ENCODE data around the gene MCF2L. TPM values are rescaled to one million over a fixed set of nuclear protein-coding genes. Genes with fewer than 3 reads are reported as not detected.

MCF2L gene
- polyA plus RNA-seq, 1 donor from 2014 or later, result 88.0 TPM

DNA sequence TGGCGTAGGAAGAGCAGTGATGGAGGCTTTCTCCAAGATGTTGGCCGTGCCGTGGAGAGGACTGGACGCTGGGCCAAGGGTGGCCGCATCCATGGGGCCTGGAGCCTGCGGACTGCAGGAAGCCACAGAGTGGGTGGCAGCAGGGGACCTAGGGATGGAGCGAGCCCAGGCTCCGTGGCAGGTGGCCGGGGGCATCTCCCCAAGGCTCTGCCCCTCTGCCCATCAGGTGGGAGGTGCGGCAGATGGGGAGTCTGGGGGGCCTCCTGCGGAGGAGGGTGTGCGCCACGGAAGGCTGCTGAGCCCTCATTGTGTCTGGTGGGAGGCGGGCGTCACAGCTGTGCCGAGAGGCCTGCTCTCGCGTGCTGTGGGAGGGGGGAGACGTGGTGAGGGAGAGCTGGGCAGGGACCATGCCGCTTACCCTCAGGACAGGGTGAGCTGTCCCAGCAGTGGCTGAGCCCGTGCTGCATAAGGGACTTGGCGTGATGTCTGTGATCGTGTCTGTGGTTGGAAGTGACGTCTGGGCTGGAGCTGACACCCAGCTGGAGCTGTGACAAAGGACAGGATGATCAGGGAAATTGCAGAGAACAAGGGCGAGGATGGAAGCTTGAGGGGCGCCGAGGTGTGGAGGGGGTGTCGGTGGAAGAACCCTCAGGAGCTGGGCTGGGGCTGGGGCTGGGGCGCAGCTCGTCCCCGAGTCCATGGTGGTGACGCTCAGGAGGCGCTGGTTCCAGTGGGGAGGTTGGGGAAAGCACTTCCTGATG is 13.4 kb downstream of the MCF2L start:
- no peaks in the 10 kb centered on the region for H3K36me3 ChIP-seq (ENCODE audit: insufficient read depth, low read length)
- peak overlapping the region; percentile 5 for H3K9ac ChIP-seq (ENCODE audit: low read length)
- H3K4me3 ChIP-seq (ENCODE audit: low read length), result no peak overlapping the region
- no peak overlapping the region for H2AFZ ChIP-seq (ENCODE audit: low read depth, low read length)
- no peaks in the 10 kb centered on the region for H4K20me1 ChIP-seq (ENCODE audit: insufficient read depth)
- H3F3A ChIP-seq (ENCODE audit: insufficient read depth, low read length, poor library complexity, severe bottlenecking), result no peaks in the 10 kb centered on the region
- H3K79me2 ChIP-seq (replicated peaks; ENCODE audit: insufficient read depth, low read length), result no peaks in the 10 kb centered on the region
- no peak overlapping the region for H3K27ac ChIP-seq (ENCODE audit: low read length)
- H3K4me2 ChIP-seq (ENCODE audit: low read length), result no peak overlapping the region
- TF ChIP-seq MXI1 (conservative IDR thresholded peaks at IDR 0.05; ENCODE audit: poor library complexity, severe bottlenecking) (no peak), RAD21 (conservative IDR thresholded peaks at IDR 0.05) (no peak)
- TF ChIP-seq, protein P1, sequence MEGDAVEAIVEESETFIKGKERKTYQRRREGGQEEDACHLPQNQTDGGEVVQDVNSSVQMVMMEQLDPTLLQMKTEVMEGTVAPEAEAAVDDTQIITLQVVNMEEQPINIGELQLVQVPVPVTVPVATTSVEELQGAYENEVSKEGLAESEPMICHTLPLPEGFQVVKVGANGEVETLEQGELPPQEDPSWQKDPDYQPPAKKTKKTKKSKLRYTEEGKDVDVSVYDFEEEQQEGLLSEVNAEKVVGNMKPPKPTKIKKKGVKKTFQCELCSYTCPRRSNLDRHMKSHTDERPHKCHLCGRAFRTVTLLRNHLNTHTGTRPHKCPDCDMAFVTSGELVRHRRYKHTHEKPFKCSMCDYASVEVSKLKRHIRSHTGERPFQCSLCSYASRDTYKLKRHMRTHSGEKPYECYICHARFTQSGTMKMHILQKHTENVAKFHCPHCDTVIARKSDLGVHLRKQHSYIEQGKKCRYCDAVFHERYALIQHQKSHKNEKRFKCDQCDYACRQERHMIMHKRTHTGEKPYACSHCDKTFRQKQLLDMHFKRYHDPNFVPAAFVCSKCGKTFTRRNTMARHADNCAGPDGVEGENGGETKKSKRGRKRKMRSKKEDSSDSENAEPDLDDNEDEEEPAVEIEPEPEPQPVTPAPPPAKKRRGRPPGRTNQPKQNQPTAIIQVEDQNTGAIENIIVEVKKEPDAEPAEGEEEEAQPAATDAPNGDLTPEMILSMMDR (IDR thresholded peaks at IDR 0.05; ENCODE audit: poor library complexity, severe bottlenecking), result no peak
- no peaks in the 10 kb centered on the region for H3K27me3 ChIP-seq (ENCODE audit: insufficient read depth, low read depth, low read length)
- no peaks in the 10 kb centered on the region for H3K9me3 ChIP-seq (ENCODE audit: low read length)
- H3K9me2 ChIP-seq (ENCODE audit: insufficient read depth, low read length), result no peaks in the 10 kb centered on the region

DNA sequence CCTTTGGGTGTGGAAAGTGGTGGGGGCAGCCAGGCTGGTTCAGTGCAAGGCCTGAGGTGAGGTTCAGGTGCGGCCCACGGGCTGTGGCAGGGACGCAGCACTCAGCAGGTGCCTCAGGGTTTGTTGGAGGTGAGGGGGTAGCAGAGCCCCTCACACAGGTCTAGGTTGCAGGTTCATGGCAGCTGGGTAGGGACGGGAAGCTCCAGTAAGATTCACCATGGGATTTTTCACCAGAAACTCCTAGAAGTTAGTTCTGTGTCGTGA is 14.0 kb downstream of the MCF2L start:
- TF ChIP-seq SMC3 (conservative IDR thresholded peaks at IDR 0.05; ENCODE audit: poor library complexity) (no peak), MXI1 (conservative IDR thresholded peaks at IDR 0.05; ENCODE audit: poor library complexity, severe bottlenecking) (no peak), EP300 (conservative IDR thresholded peaks at IDR 0.05; ENCODE audit: poor library complexity, severe bottlenecking) (no peak), TAF1 (IDR thresholded peaks at IDR 0.05; ENCODE audit: low read depth) (no peak), RAD21 (conservative IDR thresholded peaks at IDR 0.05) (no peak), POLR2AphosphoS5 (IDR thresholded peaks at IDR 0.05) (no peak), EZH2 (IDR thresholded peaks at IDR 0.05; ENCODE audit: borderline replicate concordance, insufficient read depth, low read length, poor library complexity, severe bottlenecking) (no peak)
- TF ChIP-seq, protein P1 (IDR thresholded peaks at IDR 0.05; ENCODE audit: poor library complexity, severe bottlenecking), result no peak
- TF ChIP-seq, protein P2, sequence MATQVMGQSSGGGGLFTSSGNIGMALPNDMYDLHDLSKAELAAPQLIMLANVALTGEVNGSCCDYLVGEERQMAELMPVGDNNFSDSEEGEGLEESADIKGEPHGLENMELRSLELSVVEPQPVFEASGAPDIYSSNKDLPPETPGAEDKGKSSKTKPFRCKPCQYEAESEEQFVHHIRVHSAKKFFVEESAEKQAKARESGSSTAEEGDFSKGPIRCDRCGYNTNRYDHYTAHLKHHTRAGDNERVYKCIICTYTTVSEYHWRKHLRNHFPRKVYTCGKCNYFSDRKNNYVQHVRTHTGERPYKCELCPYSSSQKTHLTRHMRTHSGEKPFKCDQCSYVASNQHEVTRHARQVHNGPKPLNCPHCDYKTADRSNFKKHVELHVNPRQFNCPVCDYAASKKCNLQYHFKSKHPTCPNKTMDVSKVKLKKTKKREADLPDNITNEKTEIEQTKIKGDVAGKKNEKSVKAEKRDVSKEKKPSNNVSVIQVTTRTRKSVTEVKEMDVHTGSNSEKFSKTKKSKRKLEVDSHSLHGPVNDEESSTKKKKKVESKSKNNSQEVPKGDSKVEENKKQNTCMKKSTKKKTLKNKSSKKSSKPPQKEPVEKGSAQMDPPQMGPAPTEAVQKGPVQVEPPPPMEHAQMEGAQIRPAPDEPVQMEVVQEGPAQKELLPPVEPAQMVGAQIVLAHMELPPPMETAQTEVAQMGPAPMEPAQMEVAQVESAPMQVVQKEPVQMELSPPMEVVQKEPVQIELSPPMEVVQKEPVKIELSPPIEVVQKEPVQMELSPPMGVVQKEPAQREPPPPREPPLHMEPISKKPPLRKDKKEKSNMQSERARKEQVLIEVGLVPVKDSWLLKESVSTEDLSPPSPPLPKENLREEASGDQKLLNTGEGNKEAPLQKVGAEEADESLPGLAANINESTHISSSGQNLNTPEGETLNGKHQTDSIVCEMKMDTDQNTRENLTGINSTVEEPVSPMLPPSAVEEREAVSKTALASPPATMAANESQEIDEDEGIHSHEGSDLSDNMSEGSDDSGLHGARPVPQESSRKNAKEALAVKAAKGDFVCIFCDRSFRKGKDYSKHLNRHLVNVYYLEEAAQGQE (IDR thresholded peaks at IDR 0.05; ENCODE audit: borderline replicate concordance), result no peak
- Histone ChIP-seq H3K4me3 (ENCODE audit: low read length) (no peak overlapping the region), H3K27ac (ENCODE audit: low read length) (no peak overlapping the region), H3K79me2 (replicated peaks; ENCODE audit: insufficient read depth, low read length) (no peaks in the 10 kb centered on the region), H4K20me1 (ENCODE audit: insufficient read depth) (no peaks in the 10 kb centered on the region), H3K4me2 (ENCODE audit: low read length) (no peak overlapping the region), H3K9ac (ENCODE audit: low read length) (no peak overlapping the region), H3K9me3 (ENCODE audit: low read length) (peaks cover 2% of the 10 kb centered on the region), H2AFZ (ENCODE audit: low read depth, low read length) (no peak overlapping the region), H3K36me3 (ENCODE audit: insufficient read depth, low read length) (no peaks in the 10 kb centered on the region), H3K27me3 (ENCODE audit: insufficient read depth, low read depth, low read length) (no peaks in the 10 kb centered on the region), H3F3A (ENCODE audit: insufficient read depth, low read length, poor library complexity, severe bottlenecking) (no peaks in the 10 kb centered on the region), H3K9me2 (ENCODE audit: insufficient read depth, low read length) (no peaks in the 10 kb centered on the region)

Data from neural cell (in vitro differentiated cells).